WTC11 (cell line): ENCODE data around the gene C5orf47.

ENCODE experiments used
- CREM ChIP-seq: sonication (generic); formaldehyde crosslinking; IDR thresholded peaks from 2 replicates; pipeline ENCODE4 v1.8.1; 2022; ENCODE audit warnings: mild to moderate bottlenecking, missing genetic modification reagents, moderate library complexity
- ETV6 ChIP-seq: sonication (generic); formaldehyde crosslinking; IDR thresholded peaks from 2 replicates; pipeline ENCODE4 v1.8.1; 2022; ENCODE audit warnings: mild to moderate bottlenecking, missing genetic modification reagents
- FOXK1 ChIP-seq: sonication (generic); formaldehyde crosslinking; IDR thresholded peaks from 2 replicates; pipeline ENCODE4 v1.8.0; 2022; ENCODE audit warnings: mild to moderate bottlenecking, moderate library complexity, missing genetic modification reagents
- ZNF121 ChIP-seq: sonication (generic); formaldehyde crosslinking; IDR thresholded peaks from 2 replicates; pipeline ENCODE4 v1.8.0; 2023; ENCODE audit warnings: missing genetic modification reagents
- TF ChIP-seq, protein P1 (sequence below): sonication (generic); formaldehyde crosslinking; IDR thresholded peaks from 2 replicates; pipeline ENCODE4 v1.8.1; 2022; ENCODE audit warnings: mild to moderate bottlenecking, missing genetic modification reagents, moderate library complexity, borderline replicate concordance
- TF ChIP-seq, protein P2 (sequence below): sonication (generic); formaldehyde crosslinking; IDR thresholded peaks from 2 replicates; pipeline ENCODE4 v1.8.0; 2022; ENCODE audit warnings: mild to moderate bottlenecking, missing genetic modification reagents
- TF ChIP-seq, protein P3 (sequence below): sonication (generic); formaldehyde crosslinking; IDR thresholded peaks from 2 replicates; pipeline ENCODE4 v1.8.1; 2023; ENCODE audit warnings: mild to moderate bottlenecking, missing genetic modification reagents, moderate library complexity
- TF ChIP-seq, protein P4 (sequence below): fragments of 200-600 bp; IDR thresholded peaks from 2 replicates; pipeline ENCODE4 v1.8.0; 2022; ENCODE audit warnings: antibody characterized with exemption

DNA sequence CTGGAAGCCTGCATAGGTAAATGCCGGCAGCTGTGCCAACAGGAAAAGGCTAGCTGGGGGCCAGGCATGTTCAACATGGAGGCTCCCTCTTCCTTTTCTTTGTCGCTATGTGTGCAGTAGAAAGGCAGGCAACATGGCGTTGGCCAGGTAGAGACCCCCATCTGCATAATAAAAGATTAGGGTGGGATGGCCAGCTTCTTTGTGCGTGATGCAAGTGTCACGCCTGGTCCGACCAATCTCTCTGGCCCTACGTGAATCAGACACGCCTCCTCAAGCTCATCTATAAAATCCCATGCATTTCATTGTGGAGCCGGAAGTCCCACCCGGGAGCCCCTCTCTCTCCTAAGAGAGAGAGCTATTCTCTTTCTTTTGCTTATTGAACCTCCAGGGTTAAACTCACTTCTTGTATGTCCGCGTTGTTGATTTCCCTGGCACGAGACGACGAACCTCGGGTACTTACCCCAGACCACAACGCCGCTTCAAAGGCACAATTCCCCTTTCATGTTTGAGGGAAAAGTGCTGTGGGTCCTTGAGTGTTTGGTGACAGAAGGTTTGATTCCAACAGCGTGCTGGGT, 25.0 kb upstream of the C5orf47 start:
- TF ChIP-seq, protein P1, sequence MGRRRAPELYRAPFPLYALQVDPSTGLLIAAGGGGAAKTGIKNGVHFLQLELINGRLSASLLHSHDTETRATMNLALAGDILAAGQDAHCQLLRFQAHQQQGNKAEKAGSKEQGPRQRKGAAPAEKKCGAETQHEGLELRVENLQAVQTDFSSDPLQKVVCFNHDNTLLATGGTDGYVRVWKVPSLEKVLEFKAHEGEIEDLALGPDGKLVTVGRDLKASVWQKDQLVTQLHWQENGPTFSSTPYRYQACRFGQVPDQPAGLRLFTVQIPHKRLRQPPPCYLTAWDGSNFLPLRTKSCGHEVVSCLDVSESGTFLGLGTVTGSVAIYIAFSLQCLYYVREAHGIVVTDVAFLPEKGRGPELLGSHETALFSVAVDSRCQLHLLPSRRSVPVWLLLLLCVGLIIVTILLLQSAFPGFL (CRISPR knock-in tag), result no peak
- TF ChIP-seq, protein P2, sequence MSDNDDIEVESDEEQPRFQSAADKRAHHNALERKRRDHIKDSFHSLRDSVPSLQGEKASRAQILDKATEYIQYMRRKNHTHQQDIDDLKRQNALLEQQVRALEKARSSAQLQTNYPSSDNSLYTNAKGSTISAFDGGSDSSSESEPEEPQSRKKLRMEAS (CRISPR knock-in tag), result no peak
- TF ChIP-seq ZNF121 (no peak), CREM (CRISPR knock-in tag) (no peak), ETV6 (no peak), FOXK1 (CRISPR knock-in tag) (peak; percentile 48; the same call in 1 of the 2 replicates)
- TF ChIP-seq, protein P3, sequence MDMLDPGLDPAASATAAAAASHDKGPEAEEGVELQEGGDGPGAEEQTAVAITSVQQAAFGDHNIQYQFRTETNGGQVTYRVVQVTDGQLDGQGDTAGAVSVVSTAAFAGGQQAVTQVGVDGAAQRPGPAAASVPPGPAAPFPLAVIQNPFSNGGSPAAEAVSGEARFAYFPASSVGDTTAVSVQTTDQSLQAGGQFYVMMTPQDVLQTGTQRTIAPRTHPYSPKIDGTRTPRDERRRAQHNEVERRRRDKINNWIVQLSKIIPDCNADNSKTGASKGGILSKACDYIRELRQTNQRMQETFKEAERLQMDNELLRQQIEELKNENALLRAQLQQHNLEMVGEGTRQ, result no peak
- TF ChIP-seq, protein P4, sequence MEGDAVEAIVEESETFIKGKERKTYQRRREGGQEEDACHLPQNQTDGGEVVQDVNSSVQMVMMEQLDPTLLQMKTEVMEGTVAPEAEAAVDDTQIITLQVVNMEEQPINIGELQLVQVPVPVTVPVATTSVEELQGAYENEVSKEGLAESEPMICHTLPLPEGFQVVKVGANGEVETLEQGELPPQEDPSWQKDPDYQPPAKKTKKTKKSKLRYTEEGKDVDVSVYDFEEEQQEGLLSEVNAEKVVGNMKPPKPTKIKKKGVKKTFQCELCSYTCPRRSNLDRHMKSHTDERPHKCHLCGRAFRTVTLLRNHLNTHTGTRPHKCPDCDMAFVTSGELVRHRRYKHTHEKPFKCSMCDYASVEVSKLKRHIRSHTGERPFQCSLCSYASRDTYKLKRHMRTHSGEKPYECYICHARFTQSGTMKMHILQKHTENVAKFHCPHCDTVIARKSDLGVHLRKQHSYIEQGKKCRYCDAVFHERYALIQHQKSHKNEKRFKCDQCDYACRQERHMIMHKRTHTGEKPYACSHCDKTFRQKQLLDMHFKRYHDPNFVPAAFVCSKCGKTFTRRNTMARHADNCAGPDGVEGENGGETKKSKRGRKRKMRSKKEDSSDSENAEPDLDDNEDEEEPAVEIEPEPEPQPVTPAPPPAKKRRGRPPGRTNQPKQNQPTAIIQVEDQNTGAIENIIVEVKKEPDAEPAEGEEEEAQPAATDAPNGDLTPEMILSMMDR, result no peak
